Type B pancreatic cell (in vitro differentiated cells): ENCODE results near the gene HMCN2. TPM values are rescaled to one million over a fixed set of nuclear protein-coding genes. Genes with fewer than 3 reads are reported as not detected.

Source experiments
- DNase-seq: peaks from one replicate; pipeline ENCODE4 v3.0.0; 2021; ENCODE audit warnings: mixed read lengths; ENCODE audit not compliant: unreplicated experiment; ENCODE audit errors: extremely low spot score
- H3K27ac Mint-ChIP-seq: 2 replicates; pipeline ENCODE4 v1.8.0; 2021; ENCODE audit warnings: mild to moderate bottlenecking, mixed read lengths
- H3K27me3 Mint-ChIP-seq: 2 replicates; pipeline ENCODE4 v1.8.0; 2021; ENCODE audit warnings: mixed read lengths
- H3K36me3 Mint-ChIP-seq: 2 replicates; pipeline ENCODE4 v1.8.0; 2021; ENCODE audit warnings: mixed read lengths
- H3K4me1 Mint-ChIP-seq: one replicate; pipeline ENCODE4 v1.8.0; 2021; ENCODE audit warnings: mixed read lengths; ENCODE audit not compliant: unreplicated experiment
- H3K4me3 Mint-ChIP-seq: 2 replicates; pipeline ENCODE4 v1.8.0; 2021; ENCODE audit warnings: mild to moderate bottlenecking, mixed read lengths
- H3K9me3 Mint-ChIP-seq: 2 replicates; pipeline ENCODE4 v1.8.0; 2021; ENCODE audit warnings: mixed read lengths
- CTCF ChIP-seq: fragments of 200-600 bp; sonication (generic); conservative IDR thresholded peaks from 2 replicates; pipeline ENCODE4 v1.5.0; 2021; ENCODE audit warnings: antibody characterized with exemption, mild to moderate bottlenecking
- total RNA-seq: library from RNA; stranded (reverse); gene quantifications from 2 replicates; pipeline ENCODE4 v1.2.1, GENCODE V29; 2021; ENCODE audit warnings: low replicate concordance

Gene HMCN2
- total RNA-seq, 1 donor from 2014 or later = 0.12 TPM

GRCh38 chr9:130394814-130395470, 129.4 kb downstream of the HMCN2 start:
- Mint-ChIP-seq H3K27ac (no peak overlapping the region), H3K36me3 (no peaks in the 10 kb centered on the region), H3K4me1 (peaks cover 11% of the 10 kb centered on the region), H3K4me3 (no peak overlapping the region), H3K27me3 (no peaks in the 10 kb centered on the region), H3K9me3 (no peaks in the 10 kb centered on the region)
- DNase-seq = no peak
- no peak for TF ChIP-seq CTCF

- H3K9me3 Mint-ChIP-seq = no peaks in the 10 kb centered on the region
- no peak for TF ChIP-seq CTCF
- H3K4me3 Mint-ChIP-seq = no peak overlapping the region
- no peaks in the 10 kb centered on the region for H3K27me3 Mint-ChIP-seq
- H3K4me1 Mint-ChIP-seq = peaks cover 5% of the 10 kb centered on the region
- no peaks in the 10 kb centered on the region for H3K36me3 Mint-ChIP-seq
- H3K27ac Mint-ChIP-seq = no peak overlapping the region
- no peak for DNase-seq
Observed at GRCh38 chr9:130395810-130396435, 130.4 kb downstream of the HMCN2 start.

GRCh38 chr9:130396581-130396980, 131.0 kb downstream of the HMCN2 start:
- Mint-ChIP-seq H3K9me3 (no peaks in the 10 kb centered on the region), H3K27ac (no peak overlapping the region), H3K4me3 (no peak overlapping the region), H3K27me3 (no peaks in the 10 kb centered on the region), H3K36me3 (no peaks in the 10 kb centered on the region), H3K4me1 (peaks cover 5% of the 10 kb centered on the region)
- DNase-seq = no peak
- no peak for TF ChIP-seq CTCF

GRCh38 chr9:130398487-130399240, 133.1 kb downstream of the HMCN2 start:
- Mint-ChIP-seq H3K27me3 (no peaks in the 10 kb centered on the region), H3K36me3 (no peaks in the 10 kb centered on the region), H3K27ac (no peak overlapping the region), H3K4me1 (peaks cover 5% of the 10 kb centered on the region), H3K9me3 (no peaks in the 10 kb centered on the region), H3K4me3 (no peak overlapping the region)
- TF ChIP-seq CTCF = no peak
- no peak for DNase-seq

GRCh38 chr9:130399768-130400167, 134.2 kb downstream of the HMCN2 start:
- no peak for DNase-seq
- Mint-ChIP-seq H3K4me3 (no peak overlapping the region), H3K4me1 (peaks cover 5% of the 10 kb centered on the region), H3K27ac (no peak overlapping the region), H3K9me3 (no peaks in the 10 kb centered on the region), H3K36me3 (no peaks in the 10 kb centered on the region), H3K27me3 (no peaks in the 10 kb centered on the region)
- TF ChIP-seq CTCF = no peak
